HepG2 (cell line): Measurements from ENCODE around the gene NAT14. TPM values are rescaled to one million over a fixed set of nuclear protein-coding genes. Genes with fewer than 3 reads are reported as not detected.

Experiments used
- FOXK1 ChIP-seq: sonication (generic); formaldehyde crosslinking; IDR thresholded peaks from 2 replicates; pipeline ENCODE4 v1.4.0; 2020; ENCODE audit warnings: low read depth, missing genetic modification reagents, borderline replicate concordance
- HMG20A ChIP-seq: IDR thresholded peaks from 2 replicates; pipeline ENCODE4 v1.6.1; 2016; ENCODE audit warnings: borderline replicate concordance
- KDM1A ChIP-seq: IDR thresholded peaks from 2 replicates; pipeline ENCODE4 v1.6.1; 2016; ENCODE audit warnings: missing compliant biosample characterization
- MXI1 ChIP-seq: IDR thresholded peaks from 3 replicates; pipeline ENCODE4 v1.6.1; 2012; ENCODE audit warnings: low read depth, low read length, inconsistent platforms, borderline replicate concordance
- NONO ChIP-seq, 2 experiments: fragments of 450-650 bp in 1 of 2; sonication (generic) in 1 of 2; formaldehyde crosslinking in 1 of 2; IDR thresholded peaks in 1 of 2; conservative IDR thresholded peaks in 1 of 2; 2 replicates each; pipeline versions ENCODE4 v1.6.1 to v1.8.0; 2017 to 2022; ENCODE audit warnings: mild to moderate bottlenecking in 1 of 2, missing genetic modification reagents in 1 of 2, moderate library complexity in 1 of 2
- PATZ1 ChIP-seq: sonication (generic); formaldehyde crosslinking; IDR thresholded peaks from 2 replicates; pipeline ENCODE4 v1.4.0; 2020; ENCODE audit warnings: missing genetic modification reagents
- RAD21 ChIP-seq: fragments of 450-650 bp; formaldehyde crosslinking; IDR thresholded peaks from 2 replicates; pipeline ENCODE4 v1.5.0; 2020; ENCODE audit warnings: mild to moderate bottlenecking
- TSC22D2 ChIP-seq: sonication (generic); formaldehyde crosslinking; IDR thresholded peaks from 2 replicates; pipeline ENCODE4 v1.5.1; 2020; ENCODE audit warnings: missing genetic modification reagents, mild to moderate bottlenecking, borderline replicate concordance
- XRCC5 ChIP-seq: fragments of 200-400 bp; formaldehyde crosslinking; optimal IDR thresholded peaks from 2 replicates; pipeline ENCODE3; 2017; ENCODE audit warnings: mild to moderate bottlenecking, low read length
- ZBTB25 ChIP-seq: IDR thresholded peaks from 2 replicates; pipeline ENCODE4 v1.6.1; 2018; ENCODE audit warnings: missing genetic modification reagents
- ZBTB40 ChIP-seq, 2 experiments: fragments of 450-650 bp in 1 of 2; sonication (generic) in 1 of 2; formaldehyde crosslinking in 1 of 2; IDR thresholded peaks; 2 replicates each; pipeline versions ENCODE4 v1.6.1 to v1.8.0; 2016 to 2022; ENCODE audit warnings: antibody characterized with exemption in 1 of 2, mild to moderate bottlenecking in 1 of 2, missing genetic modification reagents in 1 of 2
- ZNF281 ChIP-seq: sonication (generic); formaldehyde crosslinking; IDR thresholded peaks from 2 replicates; pipeline ENCODE4 v1.4.0; 2020; ENCODE audit warnings: missing genetic modification reagents, borderline replicate concordance
- polyA plus RNA-seq, 8 experiments: library from polyadenylated mRNA; depleted of rRNA in 3 of 8; stranded (reverse) in 7 of 8; unstranded in 1 of 8; fragments of >200 nt; fragmentation: Illumina TruSeq in 4 of 8; extraction: Trizol in 4 of 8; gene quantifications; 2 replicates each; pipeline versions ENCODE4 v1.2.1 to v1.2.3, GENCODE V29; 2011 to 2016; ENCODE audit warnings: low read depth in 4 of 8, missing spikeins in 1 of 8, mixed read lengths in 1 of 8; ENCODE audit not compliant: insufficient read depth in 1 of 8
- total RNA-seq, 5 experiments: library from RNA; depleted of rRNA; stranded (reverse); fragments of >200 nt; fragmentation: Illumina TruSeq; extraction: Trizol; gene quantifications; 2 replicates each; pipeline ENCODE4 v1.2.3, GENCODE V29; 2016; ENCODE audit warnings: low read depth in 1 of 5

NAT14 gene
- total and polyA plus RNA-seq, 2 of the 13 experiments (the other 11 are each of a cell fraction or from before 2014, with no cell fraction given) = 20.7 to 22.3 TPM

- TF ChIP-seq PATZ1 (CRISPR knock-in tag) = peak; percentile 54; the same call in 1 of the 2 replicates
- peak; percentile 67; the same call in 1 of the 2 replicates for TF ChIP-seq ZBTB25 (CRISPR knock-in tag)
- peak; percentile 54; the same call in 1 of the 2 replicates for TF ChIP-seq TSC22D2
- peak; percentile 69; the same call in 1 of the 2 replicates for TF ChIP-seq ZNF281 (CRISPR knock-in tag)
- TF ChIP-seq NONO (IDR thresholded peaks at IDR 0.05) = no peak
- peak; percentile 81 for TF ChIP-seq NONO (CRISPR knock-in tag; conservative IDR thresholded peaks at IDR 0.05)
- peak; percentile 67; the same call in 1 of the 2 replicates for TF ChIP-seq KDM1A (CRISPR knock-in tag)
- TF ChIP-seq MXI1 = 0 out of 3 replicates have a peak, but pooled peaks have one; percentile 31
- no peak for TF ChIP-seq HMG20A (CRISPR knock-in tag)
- peak; percentile 98 for TF ChIP-seq RAD21 (CRISPR knock-in tag)
- no peak for TF ChIP-seq ZBTB40 (IDR thresholded peaks at IDR 0.05)
- TF ChIP-seq ZBTB40 (CRISPR knock-in tag; IDR thresholded peaks at IDR 0.05) = no peak
- 0 out of 2 replicates have a peak, but pooled peaks have one; percentile 17 for TF ChIP-seq FOXK1 (CRISPR knock-in tag)
- no peak for TF ChIP-seq XRCC5
These were observed 32.1 kb downstream of the NAT14 start (continued) for GRCh38 chr19:55516878-55517620.
